ENCODE data around the gene POLR2B.
"Not testable (repeated sequence)": the region's sequence is repeated elsewhere in the genome, so short reads cannot be mapped to it uniquely, and the experiment has no call there.

Gene POLR2B

DNA sequence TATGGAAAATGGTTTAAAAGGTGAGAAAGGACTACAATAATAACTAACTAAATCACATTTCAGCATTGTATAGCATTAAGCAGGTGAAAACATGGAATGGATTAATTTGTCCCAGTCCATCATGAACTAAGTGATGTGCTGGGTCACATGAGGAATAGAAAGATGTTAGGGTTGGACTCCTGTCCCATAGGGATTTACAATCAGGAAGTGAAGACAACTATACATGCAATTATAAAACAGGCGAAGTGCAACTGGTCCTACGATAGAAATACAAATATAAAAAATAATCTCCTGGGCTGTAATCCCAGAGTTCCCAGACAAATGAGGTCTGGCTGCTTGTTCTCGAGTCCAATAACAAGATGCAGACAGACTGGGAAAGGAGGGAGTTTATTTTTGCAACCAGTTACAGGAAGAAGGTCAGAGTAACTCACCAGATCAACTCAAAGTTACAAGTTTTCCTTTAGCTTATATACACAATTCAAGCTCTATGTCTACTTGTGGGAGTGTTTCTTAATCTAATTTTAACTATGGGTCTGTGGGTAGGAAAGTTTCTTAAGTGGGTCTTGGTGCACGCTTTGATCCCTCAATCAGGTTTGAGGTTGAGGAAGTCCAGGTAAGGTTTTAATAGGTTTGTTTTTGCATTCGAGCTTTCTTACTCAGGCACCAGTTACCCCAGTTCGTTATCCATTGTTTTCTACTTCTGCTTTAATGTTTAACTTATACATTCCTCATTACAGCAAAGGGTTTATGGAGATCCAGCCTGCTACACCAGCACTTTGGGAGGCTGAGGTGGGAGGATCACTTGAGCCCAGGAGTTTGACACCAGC, 81.4 kb downstream of the POLR2B start:
- no peak overlapping the region for H3K4me3 ChIP-seq (ENCODE audit: severe bottlenecking)
- H3K9me3 ChIP-seq (ENCODE audit: severe bottlenecking): no peaks in the 10 kb centered on the region
- no peak for ATAC-seq (ENCODE audit: low read depth)
- TF ChIP-seq, protein P1, sequence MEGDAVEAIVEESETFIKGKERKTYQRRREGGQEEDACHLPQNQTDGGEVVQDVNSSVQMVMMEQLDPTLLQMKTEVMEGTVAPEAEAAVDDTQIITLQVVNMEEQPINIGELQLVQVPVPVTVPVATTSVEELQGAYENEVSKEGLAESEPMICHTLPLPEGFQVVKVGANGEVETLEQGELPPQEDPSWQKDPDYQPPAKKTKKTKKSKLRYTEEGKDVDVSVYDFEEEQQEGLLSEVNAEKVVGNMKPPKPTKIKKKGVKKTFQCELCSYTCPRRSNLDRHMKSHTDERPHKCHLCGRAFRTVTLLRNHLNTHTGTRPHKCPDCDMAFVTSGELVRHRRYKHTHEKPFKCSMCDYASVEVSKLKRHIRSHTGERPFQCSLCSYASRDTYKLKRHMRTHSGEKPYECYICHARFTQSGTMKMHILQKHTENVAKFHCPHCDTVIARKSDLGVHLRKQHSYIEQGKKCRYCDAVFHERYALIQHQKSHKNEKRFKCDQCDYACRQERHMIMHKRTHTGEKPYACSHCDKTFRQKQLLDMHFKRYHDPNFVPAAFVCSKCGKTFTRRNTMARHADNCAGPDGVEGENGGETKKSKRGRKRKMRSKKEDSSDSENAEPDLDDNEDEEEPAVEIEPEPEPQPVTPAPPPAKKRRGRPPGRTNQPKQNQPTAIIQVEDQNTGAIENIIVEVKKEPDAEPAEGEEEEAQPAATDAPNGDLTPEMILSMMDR (IDR thresholded peaks at IDR 0.05; ENCODE audit: poor library complexity, severe bottlenecking): no peak
- no peak overlapping the region for H3K27ac ChIP-seq (ENCODE audit: poor library complexity, severe bottlenecking)
- H3K27me3 ChIP-seq (ENCODE audit: insufficient read depth, poor library complexity, severe bottlenecking): no peaks in the 10 kb centered on the region
- peaks cover 26% of the 10 kb centered on the region for H3K36me3 ChIP-seq (ENCODE audit: low read depth)
- no peak for DNase-seq (ENCODE audit: low spot score)
- H3K4me1 ChIP-seq (ENCODE audit: insufficient read depth, poor library complexity, severe bottlenecking): peaks cover 11% of the 10 kb centered on the region

DNA sequence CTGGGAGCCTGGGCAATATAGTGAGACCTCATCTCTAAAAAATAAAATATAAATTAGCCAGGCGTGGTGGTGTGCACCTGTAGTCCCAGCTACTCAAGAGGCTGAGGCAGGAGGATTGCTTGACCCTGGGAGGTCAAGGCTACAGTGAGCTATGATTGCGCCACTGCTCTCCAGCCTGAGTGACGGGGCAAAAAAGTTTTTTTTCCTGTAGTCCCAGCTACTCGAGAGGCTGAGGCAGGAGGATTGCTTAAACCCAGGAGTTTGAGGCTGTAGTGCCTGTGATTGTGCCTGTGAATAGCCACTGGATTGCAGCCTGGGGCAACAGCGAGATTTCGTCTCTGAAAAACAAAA, 82.0 kb downstream of the POLR2B start:
- not testable (repeated sequence) for H3K4me3 ChIP-seq (ENCODE audit: severe bottlenecking); ATAC-seq (ENCODE audit: low read depth); H3K9me3 ChIP-seq (ENCODE audit: severe bottlenecking); DNase-seq (ENCODE audit: low spot score); H3K27me3 ChIP-seq (ENCODE audit: insufficient read depth, poor library complexity, severe bottlenecking); H3K27ac ChIP-seq (ENCODE audit: poor library complexity, severe bottlenecking)
- peaks cover 12% of the 10 kb centered on the region for H3K4me1 ChIP-seq (ENCODE audit: insufficient read depth, poor library complexity, severe bottlenecking)
- H3K36me3 ChIP-seq (ENCODE audit: low read depth): peaks cover 26% of the 10 kb centered on the region

DNA sequence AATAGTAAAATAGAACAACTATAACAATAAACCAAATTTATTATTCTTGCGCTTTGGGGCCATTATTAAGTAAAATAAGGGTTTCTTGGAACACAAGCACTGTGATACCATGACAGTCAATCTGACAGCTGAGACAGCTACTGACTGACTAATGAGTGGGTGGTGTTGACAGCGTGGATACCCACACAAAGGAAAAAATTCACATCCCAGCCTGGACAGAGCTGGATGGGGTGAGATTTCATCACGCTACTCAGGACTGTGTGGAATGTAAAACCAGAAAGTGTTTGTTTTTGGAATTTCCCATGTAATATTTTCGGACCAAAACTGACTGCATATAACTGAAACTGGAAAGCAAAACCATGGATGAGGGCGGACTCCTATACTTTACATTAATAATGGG, 82.7 kb downstream of the POLR2B start:
- peaks cover 26% of the 10 kb centered on the region for H3K36me3 ChIP-seq (ENCODE audit: low read depth)
- TF ChIP-seq, protein P1 (IDR thresholded peaks at IDR 0.05; ENCODE audit: poor library complexity, severe bottlenecking): no peak

DNA sequence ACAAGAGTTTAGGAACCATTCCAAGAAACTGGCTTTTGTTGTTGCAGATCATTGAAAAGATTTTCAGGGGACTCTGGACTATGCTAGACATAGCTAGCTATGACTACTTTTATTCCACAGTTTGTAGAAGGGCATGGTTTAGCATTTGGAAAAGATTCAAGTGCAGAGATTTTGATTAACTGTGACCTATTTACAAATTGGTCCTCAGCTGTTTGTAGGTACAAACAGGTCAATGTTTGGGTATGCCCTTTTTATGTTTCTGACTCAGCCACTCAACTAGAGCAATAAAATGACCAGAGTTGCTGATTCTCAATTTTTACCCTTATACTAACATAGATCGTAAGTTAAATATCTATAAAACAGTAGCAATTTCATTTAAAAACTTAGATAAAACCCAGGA, 84.8 kb downstream of the POLR2B start:
- Histone ChIP-seq H3K4me3 (ENCODE audit: severe bottlenecking) (no peak overlapping the region), H3K9me3 (ENCODE audit: severe bottlenecking) (no peaks in the 10 kb centered on the region), H3K36me3 (ENCODE audit: low read depth) (peaks cover 38% of the 10 kb centered on the region), H3K4me1 (ENCODE audit: insufficient read depth, poor library complexity, severe bottlenecking) (peaks cover 16% of the 10 kb centered on the region), H3K27ac (ENCODE audit: poor library complexity, severe bottlenecking) (no peak overlapping the region), H3K27me3 (ENCODE audit: insufficient read depth, poor library complexity, severe bottlenecking) (no peaks in the 10 kb centered on the region)
- no peak for ATAC-seq (ENCODE audit: low read depth)
- TF ChIP-seq, protein P1 (IDR thresholded peaks at IDR 0.05; ENCODE audit: poor library complexity, severe bottlenecking): no peak
- DNase-seq (ENCODE audit: low spot score): no peak

More for the DNA sequence above, 82.7 kb downstream of the POLR2B start:
- H3K4me3 ChIP-seq (ENCODE audit: severe bottlenecking): no peak overlapping the region
- ATAC-seq (ENCODE audit: low read depth) (peak; percentile 54; the same call in 2 of the 3 replicates), DNase-seq (ENCODE audit: low spot score) (no peak)
- peaks cover 12% of the 10 kb centered on the region for H3K4me1 ChIP-seq (ENCODE audit: insufficient read depth, poor library complexity, severe bottlenecking)
- H3K27me3 ChIP-seq (ENCODE audit: insufficient read depth, poor library complexity, severe bottlenecking): no peaks in the 10 kb centered on the region
- no peaks in the 10 kb centered on the region for H3K9me3 ChIP-seq (ENCODE audit: severe bottlenecking)
- no peak overlapping the region for H3K27ac ChIP-seq (ENCODE audit: poor library complexity, severe bottlenecking)

DNA sequence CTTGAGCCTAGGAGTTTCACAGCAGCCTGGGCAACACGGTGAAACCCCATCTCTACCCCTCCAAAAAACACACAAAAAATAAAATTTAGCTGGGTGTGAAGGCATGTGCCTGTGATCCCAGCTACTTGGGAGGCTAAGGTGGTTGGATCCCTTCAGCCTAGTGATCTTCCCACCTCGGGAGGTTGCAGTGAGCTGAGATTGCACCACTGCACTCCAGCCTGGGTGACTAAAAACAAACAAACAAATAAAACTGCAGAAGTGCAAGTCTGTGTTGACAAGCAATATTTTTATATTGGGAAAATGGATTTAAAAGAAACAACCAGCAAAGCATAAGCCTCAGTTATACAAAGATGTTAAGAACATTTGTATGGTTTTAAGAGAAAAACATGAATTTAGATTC, 85.4 kb downstream of the POLR2B start:
- H3K27ac ChIP-seq (ENCODE audit: poor library complexity, severe bottlenecking): no peak overlapping the region
- H3K9me3 ChIP-seq (ENCODE audit: severe bottlenecking): no peaks in the 10 kb centered on the region
- DNase-seq (ENCODE audit: low spot score) (no peak), ATAC-seq (ENCODE audit: low read depth) (peak; percentile 54; the same call in 2 of the 3 replicates)
- peaks cover 40% of the 10 kb centered on the region for H3K36me3 ChIP-seq (ENCODE audit: low read depth)
- H3K4me3 ChIP-seq (ENCODE audit: severe bottlenecking): no peak overlapping the region
- H3K27me3 ChIP-seq (ENCODE audit: insufficient read depth, poor library complexity, severe bottlenecking): no peaks in the 10 kb centered on the region
- TF ChIP-seq, protein P1 (IDR thresholded peaks at IDR 0.05; ENCODE audit: poor library complexity, severe bottlenecking): no peak
- peaks cover 16% of the 10 kb centered on the region for H3K4me1 ChIP-seq (ENCODE audit: insufficient read depth, poor library complexity, severe bottlenecking)
